Progenitor cell of endocrine pancreas (in vitro differentiated cells): ENCODE data around the gene AQP2. TPM values are rescaled to one million over a fixed set of nuclear protein-coding genes. Genes with fewer than 3 reads are reported as not detected.

Experiments
- DNase-seq: peaks from one replicate; pipeline ENCODE4 v3.0.0; 2021; ENCODE audit warnings: low spot score; ENCODE audit not compliant: unreplicated experiment
- H3K27ac Mint-ChIP-seq: 2 replicates; pipeline ENCODE4 v1.8.0; 2021; ENCODE audit warnings: mild to moderate bottlenecking, moderate library complexity, mixed read lengths
- H3K27me3 Mint-ChIP-seq: 2 replicates; pipeline ENCODE4 v1.8.0; 2021; ENCODE audit warnings: mixed read lengths
- H3K36me3 Mint-ChIP-seq: 2 replicates; pipeline ENCODE4 v1.8.0; 2022; ENCODE audit warnings: mixed read lengths; ENCODE audit not compliant: insufficient read depth
- H3K4me1 Mint-ChIP-seq: 2 replicates; pipeline ENCODE4 v1.8.0; 2021; ENCODE audit warnings: low read depth, mixed read lengths
- H3K4me3 Mint-ChIP-seq: 2 replicates; pipeline ENCODE4 v1.8.0; 2021; ENCODE audit warnings: low read depth, mild to moderate bottlenecking, moderate library complexity, mixed read lengths
- H3K9me3 Mint-ChIP-seq: 2 replicates; pipeline ENCODE4 v1.8.0; 2021; ENCODE audit warnings: low read depth, mixed read lengths
- total RNA-seq: library from RNA; stranded (reverse); gene quantifications from 2 replicates; pipeline ENCODE4 v1.2.1, GENCODE V29; 2021
- TF ChIP-seq, protein P1 (sequence below): fragments of 200-600 bp; sonication (generic); IDR thresholded peaks from one replicate; pipeline ENCODE4 v1.5.0; 2021; ENCODE audit warnings: antibody characterized with exemption, mild to moderate bottlenecking; ENCODE audit not compliant: unreplicated experiment

The AQP2 gene
- total RNA-seq, 1 donor from 2014 or later, result 1.0 TPM

DNA sequence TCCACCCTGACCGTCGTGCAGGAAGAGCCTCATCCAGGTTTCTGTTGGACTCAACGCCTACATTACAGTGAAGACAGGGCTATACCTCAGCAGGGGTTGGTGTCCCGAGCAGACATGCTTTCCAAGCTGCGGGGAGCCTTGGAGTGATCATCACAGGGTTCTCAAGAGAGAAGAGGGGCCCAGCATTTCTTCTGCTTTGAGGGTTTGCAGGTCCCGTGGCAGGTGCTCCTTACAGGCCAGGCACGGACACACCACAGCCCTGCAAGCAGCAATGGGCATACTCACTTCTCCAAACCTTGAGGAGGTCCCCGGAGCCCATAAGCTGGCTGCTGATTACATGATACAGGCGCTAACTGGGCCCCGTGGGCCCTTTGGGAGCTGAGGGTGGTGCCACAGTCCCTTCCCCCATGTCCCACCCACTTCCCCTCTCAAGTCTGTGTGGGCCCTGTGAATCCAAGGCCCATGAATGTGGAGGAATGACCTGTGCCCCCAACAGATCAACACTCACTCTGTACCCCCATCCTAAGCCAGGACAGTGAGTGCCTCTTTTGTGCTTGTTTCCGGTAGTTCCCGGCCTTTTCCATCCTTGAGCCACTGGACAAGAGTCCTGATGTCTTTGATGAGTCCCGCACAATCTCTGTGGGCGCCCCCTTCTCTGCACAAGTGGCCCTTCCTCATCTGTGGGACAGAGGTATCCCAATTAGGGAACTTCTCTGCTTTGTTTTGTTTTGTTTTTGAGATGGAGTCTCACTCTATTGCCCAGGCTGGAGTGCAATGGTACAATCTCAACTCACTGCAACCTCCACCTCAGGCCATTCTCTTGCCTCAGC, 1.1 kb downstream of the AQP2 start:
- H3K9me3 Mint-ChIP-seq, result no peaks in the 10 kb centered on the region
- DNase-seq, result no peak
- no peaks in the 10 kb centered on the region for H3K36me3 Mint-ChIP-seq
- peaks cover 14% of the 10 kb centered on the region for H3K4me1 Mint-ChIP-seq
- H3K27ac Mint-ChIP-seq, result no peak overlapping the region
- peaks cover 23% of the 10 kb centered on the region for H3K27me3 Mint-ChIP-seq
- TF ChIP-seq, protein P1, sequence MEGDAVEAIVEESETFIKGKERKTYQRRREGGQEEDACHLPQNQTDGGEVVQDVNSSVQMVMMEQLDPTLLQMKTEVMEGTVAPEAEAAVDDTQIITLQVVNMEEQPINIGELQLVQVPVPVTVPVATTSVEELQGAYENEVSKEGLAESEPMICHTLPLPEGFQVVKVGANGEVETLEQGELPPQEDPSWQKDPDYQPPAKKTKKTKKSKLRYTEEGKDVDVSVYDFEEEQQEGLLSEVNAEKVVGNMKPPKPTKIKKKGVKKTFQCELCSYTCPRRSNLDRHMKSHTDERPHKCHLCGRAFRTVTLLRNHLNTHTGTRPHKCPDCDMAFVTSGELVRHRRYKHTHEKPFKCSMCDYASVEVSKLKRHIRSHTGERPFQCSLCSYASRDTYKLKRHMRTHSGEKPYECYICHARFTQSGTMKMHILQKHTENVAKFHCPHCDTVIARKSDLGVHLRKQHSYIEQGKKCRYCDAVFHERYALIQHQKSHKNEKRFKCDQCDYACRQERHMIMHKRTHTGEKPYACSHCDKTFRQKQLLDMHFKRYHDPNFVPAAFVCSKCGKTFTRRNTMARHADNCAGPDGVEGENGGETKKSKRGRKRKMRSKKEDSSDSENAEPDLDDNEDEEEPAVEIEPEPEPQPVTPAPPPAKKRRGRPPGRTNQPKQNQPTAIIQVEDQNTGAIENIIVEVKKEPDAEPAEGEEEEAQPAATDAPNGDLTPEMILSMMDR, result no peak
- no peak overlapping the region for H3K4me3 Mint-ChIP-seq

DNA sequence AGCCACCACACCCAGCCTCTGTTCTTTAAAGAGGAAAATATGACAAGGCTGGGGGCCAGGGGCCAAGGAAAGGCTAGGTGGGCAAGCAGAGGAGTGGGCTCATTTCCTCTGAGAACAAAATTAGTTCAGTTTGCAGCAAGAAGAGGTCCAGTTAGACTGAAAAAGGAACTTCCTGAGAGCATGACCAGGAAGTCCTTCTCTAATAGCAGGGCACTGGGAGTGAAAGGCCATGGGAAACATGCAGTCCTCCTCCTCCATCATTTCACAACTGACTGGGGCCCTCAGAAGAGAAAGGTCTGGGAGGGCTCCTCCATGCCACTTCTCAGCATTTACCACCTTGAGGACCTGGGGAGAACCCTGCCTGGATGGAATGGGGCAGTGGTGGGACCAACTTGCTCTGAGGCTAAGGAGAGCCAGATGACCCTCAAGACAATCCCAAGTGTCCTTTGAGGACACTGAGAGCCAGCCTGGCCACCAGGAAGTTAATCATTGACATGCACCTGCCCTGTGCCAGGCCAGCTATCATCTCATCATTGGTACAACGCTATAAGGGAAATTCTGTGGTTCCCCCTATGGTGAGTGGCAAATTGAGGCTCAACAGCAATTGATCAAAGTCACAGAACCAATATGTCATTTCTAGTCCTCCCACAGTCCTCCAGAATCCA, 2.0 kb downstream of the AQP2 start:
- no peaks in the 10 kb centered on the region for H3K36me3 Mint-ChIP-seq
- peaks cover 30% of the 10 kb centered on the region for H3K27me3 Mint-ChIP-seq
- H3K9me3 Mint-ChIP-seq, result no peaks in the 10 kb centered on the region
- TF ChIP-seq, protein P1, result no peak
- no peak overlapping the region for H3K27ac Mint-ChIP-seq
- peaks cover 14% of the 10 kb centered on the region for H3K4me1 Mint-ChIP-seq
- no peak overlapping the region for H3K4me3 Mint-ChIP-seq
- DNase-seq, result no peak

DNA sequence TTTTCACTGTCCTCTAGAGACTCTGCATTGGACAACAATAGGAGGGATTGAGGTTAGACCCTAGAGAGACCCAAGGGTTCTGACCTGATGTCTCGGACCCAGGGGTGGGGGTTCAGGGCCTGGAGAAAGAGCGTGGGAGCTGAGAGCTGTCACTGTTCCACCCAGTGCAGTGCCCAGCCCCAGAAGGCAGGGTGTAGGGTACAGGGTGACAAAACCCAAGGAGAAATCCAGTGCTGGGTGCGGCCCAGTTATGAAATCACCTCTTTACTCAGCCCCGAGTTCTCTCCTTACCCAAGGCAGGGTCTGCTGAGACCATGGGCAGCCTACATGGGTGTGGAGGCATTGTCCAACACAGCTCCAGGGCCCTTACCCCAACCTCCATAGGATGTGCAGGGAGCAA, 2.6 kb downstream of the AQP2 start:
- H3K27me3 Mint-ChIP-seq, result peaks cover 33% of the 10 kb centered on the region
- peaks cover 11% of the 10 kb centered on the region for H3K4me1 Mint-ChIP-seq
- no peaks in the 10 kb centered on the region for H3K9me3 Mint-ChIP-seq
- H3K27ac Mint-ChIP-seq, result no peak overlapping the region
- no peak overlapping the region for H3K4me3 Mint-ChIP-seq
- TF ChIP-seq, protein P1, result no peak
- DNase-seq, result no peak
- H3K36me3 Mint-ChIP-seq, result no peaks in the 10 kb centered on the region

DNA sequence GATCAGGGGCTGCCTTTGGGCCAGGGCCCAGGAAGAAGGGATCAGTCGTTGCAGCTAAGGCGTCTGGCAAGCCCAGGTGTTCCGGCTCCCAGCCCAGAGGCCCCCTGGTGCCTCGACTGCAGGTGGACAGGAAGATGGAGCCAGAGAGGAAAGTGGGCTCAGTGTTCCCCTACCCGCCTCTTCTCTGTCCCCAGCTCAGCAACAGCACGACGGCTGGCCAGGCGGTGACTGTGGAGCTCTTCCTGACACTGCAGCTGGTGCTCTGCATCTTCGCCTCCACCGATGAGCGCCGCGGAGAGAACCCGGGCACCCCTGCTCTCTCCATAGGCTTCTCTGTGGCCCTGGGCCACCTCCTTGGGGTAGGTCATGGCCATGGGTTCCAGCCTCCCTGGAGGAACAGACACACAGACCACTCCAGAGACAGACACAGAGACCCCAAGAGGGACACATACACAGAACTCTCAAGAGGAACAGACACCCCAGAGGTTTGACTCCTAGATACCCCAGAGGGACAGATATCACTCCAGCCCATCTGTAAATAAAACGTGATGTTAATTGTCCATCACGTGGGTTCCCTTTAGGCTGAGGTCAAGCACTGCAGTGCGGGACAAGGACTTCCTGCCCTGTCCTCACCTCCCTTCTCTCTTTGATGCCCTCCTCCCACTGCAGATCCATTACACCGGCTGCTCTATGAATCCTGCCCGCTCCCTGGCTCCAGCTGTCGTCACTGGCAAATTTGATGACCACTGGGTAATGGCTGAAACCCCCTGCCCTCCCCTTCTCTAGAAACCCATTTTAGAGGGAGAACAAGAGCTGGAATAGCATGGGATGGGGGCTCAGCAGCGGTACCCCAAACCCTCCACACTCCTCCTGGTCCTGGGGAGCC, 3.7 kb downstream of the AQP2 start:
- H3K4me1 Mint-ChIP-seq, result peaks cover 11% of the 10 kb centered on the region
- no peak overlapping the region for H3K27ac Mint-ChIP-seq
- no peak overlapping the region for H3K4me3 Mint-ChIP-seq
- no peaks in the 10 kb centered on the region for H3K9me3 Mint-ChIP-seq
- H3K36me3 Mint-ChIP-seq, result no peaks in the 10 kb centered on the region
- TF ChIP-seq, protein P1, result no peak
- DNase-seq, result no peak
- peaks cover 43% of the 10 kb centered on the region for H3K27me3 Mint-ChIP-seq
